DMS114 treated with DMSO at 0.1 percent for 48 hours (cell line): ENCODE data around the gene INPP5A.
"Not testable (repeated sequence)": the region's sequence is repeated elsewhere in the genome, so short reads cannot be mapped to it uniquely, and the experiment has no call there.

ENCODE experiments used
- DNase-seq: peaks from one replicate; lab custom pipeline; 2025; ENCODE audit not compliant: unreplicated experiment; lab: John Stamatoyannopoulos, UW

INPP5A gene

GRCh38 chr10:132671228-132672154, 133.9 kb downstream of the INPP5A start:
- no peak for DNase-seq

GRCh38 chr10:132673746-132674145, 136.2 kb downstream of the INPP5A start:
- DNase-seq: not testable (repeated sequence)

DNA sequence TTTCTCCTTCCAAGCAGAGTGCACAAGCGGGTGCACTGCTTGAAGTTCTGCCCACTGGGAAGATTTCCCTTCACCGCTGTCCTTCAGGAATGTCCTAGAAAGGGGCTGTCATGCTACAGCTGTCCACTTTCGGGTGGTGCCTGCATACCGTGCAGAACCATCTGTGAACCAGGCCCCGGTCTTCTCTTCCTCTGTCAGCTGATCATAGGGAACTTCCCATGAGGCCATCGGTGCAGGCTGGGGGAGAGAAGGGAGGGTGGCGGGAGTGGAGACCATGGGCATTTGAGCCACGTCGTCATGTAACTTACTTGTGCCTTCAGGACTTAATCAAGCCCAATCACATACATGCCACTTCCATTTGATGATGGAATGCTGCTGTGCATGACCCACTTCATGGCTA, 136.7 kb downstream of the INPP5A start:
- DNase-seq: no peak

- no peak for DNase-seq
Observed at GRCh38 chr10:132675031-132675740, 137.6 kb downstream of the INPP5A start.

DNA sequence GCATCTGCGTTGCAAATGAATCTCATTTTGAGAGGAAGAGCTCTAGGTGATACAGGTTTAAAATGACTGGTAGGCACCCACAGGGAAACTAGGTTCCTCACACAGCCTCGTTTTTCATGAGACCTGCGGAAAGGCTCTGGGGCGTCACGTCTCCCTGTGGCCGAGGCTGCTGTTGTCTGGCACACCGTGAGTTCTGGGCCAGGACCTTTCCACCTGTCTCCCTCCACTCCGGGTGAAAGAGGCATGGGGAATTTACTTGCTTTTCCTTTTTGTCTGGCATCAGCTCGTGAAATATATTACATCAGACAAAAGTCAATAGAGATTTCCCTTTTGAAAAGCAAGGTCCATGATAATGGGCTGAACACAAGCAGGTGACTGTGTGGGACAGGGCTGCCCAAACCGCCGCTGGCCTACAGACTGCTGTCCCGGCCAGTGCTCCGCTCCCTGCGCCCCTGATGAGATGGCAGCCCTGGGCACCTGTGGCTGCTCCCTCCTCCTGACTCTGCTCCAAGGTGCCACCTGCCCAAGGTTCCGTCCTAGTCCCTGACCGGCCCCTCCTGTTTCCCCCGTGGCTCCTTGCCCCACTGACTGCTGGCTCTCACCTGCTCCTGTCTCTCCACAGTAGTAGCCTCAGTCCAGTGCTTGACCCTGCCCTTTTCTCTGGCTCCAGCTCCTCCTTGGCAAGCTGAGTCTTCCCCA, 138.8 kb downstream of the INPP5A start:
- no peak for DNase-seq

DNA sequence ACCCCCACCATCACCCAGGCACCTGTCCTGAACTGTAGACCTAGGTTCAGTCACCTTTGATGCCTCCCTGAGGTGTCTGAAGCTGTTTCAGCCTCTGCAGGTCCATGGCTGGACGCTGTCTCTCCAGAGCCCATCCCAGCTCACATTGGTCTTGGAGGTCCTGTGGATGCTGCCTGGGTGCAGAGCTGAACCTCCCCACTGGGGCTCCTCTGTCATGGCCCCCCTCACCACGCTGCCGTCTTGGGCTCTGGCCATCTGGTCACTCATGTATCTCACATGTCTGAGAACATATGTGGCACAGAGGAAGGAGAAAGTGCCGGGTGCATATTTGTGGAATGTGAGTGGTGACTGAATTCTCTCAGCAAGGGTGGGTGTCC, 139.5 kb downstream of the INPP5A start:
- no peak for DNase-seq

GRCh38 chr10:132677473-132678227, 140.1 kb downstream of the INPP5A start:
- DNase-seq: no peak

GRCh38 chr10:132678436-132679216, 141.0 kb downstream of the INPP5A start:
- no peak for DNase-seq

GRCh38 chr10:132679217-132679595, 141.6 kb downstream of the INPP5A start:
- DNase-seq: no peak

GRCh38 chr10:132679640-132680039, 142.1 kb downstream of the INPP5A start:
- DNase-seq: no peak

DNA sequence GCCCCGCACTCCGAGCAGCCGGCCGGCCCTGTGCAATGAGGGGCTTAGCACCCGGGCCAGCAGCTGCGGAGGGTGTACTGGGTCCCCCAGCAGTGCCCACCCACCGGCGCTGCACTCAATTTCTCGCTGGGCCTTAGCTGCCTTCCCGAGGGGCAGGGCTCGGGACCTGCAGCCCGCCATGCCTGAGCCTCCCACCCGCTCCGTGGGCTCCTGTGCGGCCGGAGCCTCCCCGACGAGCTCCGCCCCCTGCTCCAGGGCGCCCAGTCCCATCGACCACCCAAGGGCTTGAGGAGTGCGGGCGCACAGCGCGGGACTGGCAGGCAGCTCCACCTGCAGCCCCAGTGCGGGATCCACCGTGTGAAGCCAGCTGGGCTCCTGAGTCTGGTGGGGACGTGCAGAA, 143.2 kb downstream of the INPP5A start:
- not testable (repeated sequence) for DNase-seq

DNA sequence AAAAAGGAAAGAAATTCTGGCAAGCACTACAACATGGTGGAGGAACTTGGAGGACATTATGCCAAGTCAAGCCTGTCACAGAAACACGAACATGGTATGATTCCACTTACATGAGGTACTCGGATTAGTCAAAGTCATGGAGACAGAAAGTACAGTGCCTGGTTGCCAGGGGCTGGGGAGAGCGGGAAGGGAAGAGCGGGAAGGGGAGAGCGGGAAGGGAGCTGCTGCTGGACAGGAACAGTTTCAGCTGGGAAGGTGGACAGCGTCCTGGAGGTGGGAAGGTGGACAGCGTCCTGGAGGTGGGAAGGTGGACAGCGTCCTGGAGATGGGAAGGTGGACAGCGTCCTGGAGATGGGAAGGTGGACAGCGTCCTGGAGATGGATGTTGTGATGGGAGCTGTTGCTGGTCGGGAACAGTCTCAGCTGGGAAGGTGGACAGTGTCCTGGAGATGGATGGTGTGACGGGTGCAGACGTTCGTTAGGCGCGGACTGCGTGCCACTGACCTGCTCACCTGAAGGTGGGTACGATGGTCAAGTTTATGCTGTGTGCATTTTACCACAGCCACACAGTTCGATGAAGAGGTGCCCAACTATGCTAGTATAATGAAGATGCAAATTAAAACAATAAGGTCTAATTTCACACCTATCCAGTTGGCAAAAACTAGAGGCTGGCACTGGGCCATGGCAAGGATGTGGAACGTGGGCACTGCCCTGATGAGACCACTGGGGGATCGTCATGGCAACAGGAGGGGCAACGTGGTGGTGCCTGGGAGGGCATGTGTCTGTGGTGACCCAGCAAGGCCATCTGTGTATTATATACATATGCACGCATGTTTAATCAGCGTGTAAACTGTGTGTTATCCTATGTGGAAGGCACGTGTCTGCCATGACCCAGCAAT, 144.5 kb downstream of the INPP5A start:
- no peak for DNase-seq

DNA sequence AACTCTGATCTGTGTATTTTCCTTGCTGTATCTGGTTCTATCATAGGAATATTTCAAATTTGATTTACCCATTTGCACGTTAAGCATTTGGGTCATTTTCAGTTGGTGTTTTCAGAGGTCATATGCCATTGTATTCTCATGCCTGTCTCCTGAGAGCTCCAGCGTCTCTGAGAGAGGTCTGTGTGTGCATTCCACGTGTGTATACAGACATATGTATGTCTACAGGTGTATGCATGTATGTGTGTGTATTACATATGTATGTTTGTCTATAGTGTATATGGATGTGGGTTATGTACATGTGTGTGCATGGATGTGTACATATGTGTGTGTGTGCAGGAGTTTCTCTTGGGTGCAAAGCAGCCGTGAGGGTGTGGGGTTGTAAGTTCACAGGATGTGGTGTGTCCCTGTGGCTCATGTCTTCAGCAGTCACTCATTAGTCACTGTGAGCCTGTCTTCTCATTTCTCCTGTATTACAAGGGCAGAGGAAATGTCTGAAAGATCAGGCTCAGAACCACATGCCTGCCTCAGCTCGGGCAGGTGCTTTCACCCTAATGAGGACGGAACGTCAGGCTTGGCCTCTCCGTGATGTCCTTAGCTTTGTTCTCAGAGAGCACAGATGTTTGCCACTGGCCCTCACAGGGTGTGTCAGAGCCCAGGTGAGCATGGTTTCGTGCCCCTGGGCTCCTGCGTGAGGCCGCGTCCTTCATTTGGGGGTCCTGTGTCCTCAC, 146.7 kb downstream of the INPP5A start:
- DNase-seq: no peak

- no peak for DNase-seq
Observed at GRCh38 chr10:132685101-132685891, 147.7 kb downstream of the INPP5A start.

DNA sequence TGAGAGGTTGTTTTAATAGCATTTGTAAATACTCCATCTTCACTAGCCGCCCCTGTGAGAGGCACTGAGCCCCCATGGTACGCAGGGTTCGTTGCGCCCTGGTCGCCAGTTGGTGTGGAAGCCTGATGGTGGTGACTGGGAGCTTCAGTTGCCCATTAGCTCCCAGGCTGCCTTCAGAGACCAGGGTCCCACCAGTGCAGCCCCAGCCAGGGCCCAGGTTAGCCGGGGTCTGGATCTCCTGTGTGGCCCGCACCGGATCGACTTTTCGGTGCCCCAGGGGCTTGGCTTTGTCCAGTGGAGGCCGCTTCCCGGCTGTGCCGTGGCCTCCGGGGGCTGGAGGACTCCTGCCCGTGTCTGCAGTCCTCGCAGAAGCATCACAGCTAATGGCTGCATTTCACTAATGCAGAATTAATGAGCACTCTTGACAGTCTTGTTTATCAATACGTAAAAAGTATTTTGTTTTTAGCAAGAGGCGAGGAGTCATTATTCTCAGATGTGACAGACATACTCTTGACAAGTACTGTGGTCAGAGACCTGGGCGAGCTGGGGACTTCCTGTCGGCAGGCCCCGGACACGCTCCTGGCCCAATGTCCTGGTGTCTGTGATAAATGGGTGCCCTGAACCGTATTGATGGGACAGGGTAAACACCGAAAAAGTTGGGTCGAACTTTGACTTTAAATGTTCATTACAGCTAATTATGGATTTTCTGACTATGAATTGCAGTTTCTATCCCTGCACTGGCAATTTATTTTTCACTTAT, 148.5 kb downstream of the INPP5A start:
- DNase-seq: no peak

DNA sequence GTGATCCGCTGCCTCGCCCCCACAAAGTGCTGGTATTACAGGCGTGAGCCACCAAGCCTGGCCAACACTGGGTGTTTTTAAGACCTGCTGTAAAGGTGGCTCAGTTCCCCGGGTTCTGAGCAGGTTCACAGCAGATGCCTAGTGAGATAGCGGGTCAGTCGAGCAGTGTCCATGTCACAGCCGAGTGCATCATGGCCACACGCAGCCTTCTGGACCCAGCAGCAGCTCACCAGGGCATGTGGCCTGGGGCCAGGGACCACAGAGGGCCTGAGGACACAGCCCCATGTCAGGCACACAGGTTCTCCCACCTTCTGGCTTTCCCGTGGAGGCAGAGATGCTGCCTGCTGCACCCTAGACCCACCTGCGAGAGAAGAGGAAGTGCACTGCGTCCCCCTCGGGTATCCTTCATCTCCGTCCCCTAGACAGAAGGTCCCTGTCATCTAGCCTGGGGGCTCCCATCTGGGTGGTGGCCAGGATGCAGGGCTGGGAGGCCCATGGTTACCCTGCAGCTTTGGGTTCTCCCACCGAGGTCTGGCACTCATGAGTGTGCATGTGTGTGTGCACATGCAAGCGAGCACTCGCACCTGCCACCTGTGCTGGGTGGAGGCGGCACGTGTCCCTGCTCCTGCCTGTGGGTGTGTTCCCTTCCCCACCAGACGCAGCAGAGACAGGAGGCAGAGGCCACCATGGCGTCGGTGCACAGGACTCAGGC, 149.8 kb downstream of the INPP5A start:
- no peak for DNase-seq
